Mammary epithelial cell (primary cell): ENCODE results near the gene RFX1.

Experiments
- EZH2 ChIP-seq: IDR thresholded peaks from 2 replicates; pipeline ENCODE4 v1.6.1; 2012; ENCODE audit warnings: low read length, inconsistent platforms, borderline replicate concordance
- TF ChIP-seq, protein P1 (sequence below), 2 donors: IDR thresholded peaks in 1 of 2; conservative IDR thresholded peaks in 1 of 2; 2 replicates each; pipeline ENCODE4 v1.5.1; 2011 to 2012; ENCODE audit warnings: inconsistent platforms in 2 of 2, low read length in 2 of 2, mild to moderate bottlenecking in 2 of 2, control low read depth in 1 of 2, low read depth in 1 of 2; ENCODE audit not compliant: insufficient read depth in 1 of 2; ENCODE audit errors: extremely low read depth in 1 of 2

- TF ChIP-seq, protein P1, sequence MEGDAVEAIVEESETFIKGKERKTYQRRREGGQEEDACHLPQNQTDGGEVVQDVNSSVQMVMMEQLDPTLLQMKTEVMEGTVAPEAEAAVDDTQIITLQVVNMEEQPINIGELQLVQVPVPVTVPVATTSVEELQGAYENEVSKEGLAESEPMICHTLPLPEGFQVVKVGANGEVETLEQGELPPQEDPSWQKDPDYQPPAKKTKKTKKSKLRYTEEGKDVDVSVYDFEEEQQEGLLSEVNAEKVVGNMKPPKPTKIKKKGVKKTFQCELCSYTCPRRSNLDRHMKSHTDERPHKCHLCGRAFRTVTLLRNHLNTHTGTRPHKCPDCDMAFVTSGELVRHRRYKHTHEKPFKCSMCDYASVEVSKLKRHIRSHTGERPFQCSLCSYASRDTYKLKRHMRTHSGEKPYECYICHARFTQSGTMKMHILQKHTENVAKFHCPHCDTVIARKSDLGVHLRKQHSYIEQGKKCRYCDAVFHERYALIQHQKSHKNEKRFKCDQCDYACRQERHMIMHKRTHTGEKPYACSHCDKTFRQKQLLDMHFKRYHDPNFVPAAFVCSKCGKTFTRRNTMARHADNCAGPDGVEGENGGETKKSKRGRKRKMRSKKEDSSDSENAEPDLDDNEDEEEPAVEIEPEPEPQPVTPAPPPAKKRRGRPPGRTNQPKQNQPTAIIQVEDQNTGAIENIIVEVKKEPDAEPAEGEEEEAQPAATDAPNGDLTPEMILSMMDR (conservative IDR thresholded peaks at IDR 0.05 in 1 of 2, IDR thresholded peaks at IDR 0.05 in 1 of 2; ENCODE audit: extremely low read depth in 1 of 2, insufficient read depth in 1 of 2, low read depth in 1 of 2, low read length in 2 of 2): no peak
- no peak for TF ChIP-seq EZH2
Observed at GRCh38 chr19:14003251-14004055, 2.7 kb downstream of the RFX1 start.
